ENCODE results near the gene PTH2. TPM values are rescaled to one million over a fixed set of nuclear protein-coding genes. Genes with fewer than 3 reads are reported as not detected.

Gene PTH2
- total and polyA plus RNA-seq, 3 donors (not counting 1 experiment from before 2014, with no cell fraction given) = not detected

Other genes starting within 250 kb of the PTH2 start
- gene SLC6A16, start 98.2 kb downstream of the PTH2 start, total RNA-seq = under 1 TPM; 0.17 to 0.59 TPM
- gene SLC6A16, start 98.2 kb downstream of the PTH2 start, polyA plus RNA-seq = 0.01 TPM
- not detected for gene CD37, start 88.0 kb downstream of the PTH2 start, total RNA-seq
- gene CD37, start 88.0 kb downstream of the PTH2 start, polyA plus RNA-seq = not detected
- 10 to 100 TPM; 20.8 to 40.3 TPM for gene TEAD2, start 61.0 kb downstream of the PTH2 start, total RNA-seq
- 20.4 TPM for gene TEAD2, start 61.0 kb downstream of the PTH2 start, polyA plus RNA-seq
- not detected for gene DKKL1, start 59.6 kb downstream of the PTH2 start, total RNA-seq
- 0.18 TPM for gene DKKL1, start 59.6 kb downstream of the PTH2 start, polyA plus RNA-seq
- not detected for gene KASH5, start 35.2 kb downstream of the PTH2 start, total RNA-seq
- gene KASH5, start 35.2 kb downstream of the PTH2 start, polyA plus RNA-seq = not detected
- not detected for gene GFY, start 1.9 kb upstream of the PTH2 start, total RNA-seq
- gene GFY, start 1.9 kb upstream of the PTH2 start, polyA plus RNA-seq = not detected
- gene SLC17A7, start 18.1 kb upstream of the PTH2 start, total RNA-seq = under 1 TPM; under 0.01 to 0.16 TPM
- gene SLC17A7, start 18.1 kb upstream of the PTH2 start, polyA plus RNA-seq = 0.07 TPM
- 10 to 100 TPM; 61.2 to 62.4 TPM for gene PIH1D1, start 28.4 kb upstream of the PTH2 start, total RNA-seq
- 73.4 TPM for gene PIH1D1, start 28.4 kb upstream of the PTH2 start, polyA plus RNA-seq
- gene ALDH16A1, start 29.8 kb upstream of the PTH2 start, total RNA-seq = 10 to 100 TPM; 18.2 to 23.9 TPM
- 16.7 TPM for gene ALDH16A1, start 29.8 kb upstream of the PTH2 start, polyA plus RNA-seq
- gene FLT3LG, start 50.8 kb upstream of the PTH2 start, total RNA-seq = 1 to 10 TPM in 1 of 2 donors, under 1 TPM in 1; 0.50 to 4.2 TPM
- 1.7 TPM for gene FLT3LG, start 50.8 kb upstream of the PTH2 start, polyA plus RNA-seq
- gene RPL13A, start 64.2 kb upstream of the PTH2 start, total RNA-seq = 1,000 to 10,000 TPM; 1,880 to 1,955 TPM
- 2,187 TPM for gene RPL13A, start 64.2 kb upstream of the PTH2 start, polyA plus RNA-seq
- 1,000 to 10,000 TPM; 1,466 to 1,899 TPM for gene RPS11, start 73.0 kb upstream of the PTH2 start, total RNA-seq
- 3,256 TPM for gene RPS11, start 73.0 kb upstream of the PTH2 start, polyA plus RNA-seq
- 10 to 100 TPM in 1 of 2 donors, 1 to 10 TPM in 1; 2.8 to 19.5 TPM for gene FCGRT, start 89.2 kb upstream of the PTH2 start, total RNA-seq
- gene FCGRT, start 89.2 kb upstream of the PTH2 start, polyA plus RNA-seq = 2.5 TPM
- gene RCN3, start 104.6 kb upstream of the PTH2 start, total RNA-seq = under 1 TPM; 0.49 to 0.50 TPM
- gene RCN3, start 104.6 kb upstream of the PTH2 start, polyA plus RNA-seq = 0.05 TPM
- gene NOSIP, start 157.1 kb upstream of the PTH2 start, total RNA-seq = 10 to 100 TPM; 43.6 to 50.7 TPM
- 59.7 TPM for gene NOSIP, start 157.1 kb upstream of the PTH2 start, polyA plus RNA-seq
- gene PRRG2, start 157.9 kb upstream of the PTH2 start, total RNA-seq = 10 to 100 TPM; 14.3 to 14.7 TPM
- 7.0 TPM for gene PRRG2, start 157.9 kb upstream of the PTH2 start, polyA plus RNA-seq
- 10 to 100 TPM in 1 of 2 donors, 1 to 10 TPM in 1; 3.5 to 23.0 TPM for gene PRR12, start 167.7 kb upstream of the PTH2 start, total RNA-seq
- gene PRR12, start 167.7 kb upstream of the PTH2 start, polyA plus RNA-seq = 0.91 TPM
- 10 to 100 TPM; 20.5 to 84.2 TPM for gene RRAS, start 216.7 kb upstream of the PTH2 start, total RNA-seq
- 120 TPM for gene RRAS, start 216.7 kb upstream of the PTH2 start, polyA plus RNA-seq
- gene SCAF1, start 218.8 kb upstream of the PTH2 start, total RNA-seq = 10 to 100 TPM; 24.2 to 91.5 TPM
- 22.1 TPM for gene SCAF1, start 218.8 kb upstream of the PTH2 start, polyA plus RNA-seq
- gene IRF3, start 242.4 kb upstream of the PTH2 start, total RNA-seq = 10 to 100 TPM; 39.7 to 94.2 TPM
- 67.8 TPM for gene IRF3, start 242.4 kb upstream of the PTH2 start, polyA plus RNA-seq
- 10 to 100 TPM in 1 of 2 donors, 1 to 10 TPM in 1; 4.3 to 43.1 TPM for gene BCL2L12, start 242.5 kb upstream of the PTH2 start, total RNA-seq
- gene BCL2L12, start 242.5 kb upstream of the PTH2 start, polyA plus RNA-seq = 24.8 TPM

All from mammary epithelial cell (primary cell).